Progenitor cell of endocrine pancreas (in vitro differentiated cells): ENCODE results near the gene ANKS1A. TPM values are rescaled to one million over a fixed set of nuclear protein-coding genes. Genes with fewer than 3 reads are reported as not detected.
A peak's percentile ranks its signal among the peaks of the same experiment; 100 is the strongest.
"Not testable (repeated sequence)": the region's sequence is repeated elsewhere in the genome, so short reads cannot be mapped to it uniquely, and the experiment has no call there.

Experiments used
- DNase-seq: peaks from one replicate; pipeline ENCODE4 v3.0.0; 2021; ENCODE audit warnings: low spot score; ENCODE audit not compliant: unreplicated experiment
- H3K27ac Mint-ChIP-seq: 2 replicates; pipeline ENCODE4 v1.8.0; 2021; ENCODE audit warnings: mild to moderate bottlenecking, moderate library complexity, mixed read lengths
- H3K27me3 Mint-ChIP-seq: 2 replicates; pipeline ENCODE4 v1.8.0; 2021; ENCODE audit warnings: mixed read lengths
- H3K36me3 Mint-ChIP-seq: 2 replicates; pipeline ENCODE4 v1.8.0; 2022; ENCODE audit warnings: mixed read lengths; ENCODE audit not compliant: insufficient read depth
- H3K4me1 Mint-ChIP-seq: 2 replicates; pipeline ENCODE4 v1.8.0; 2021; ENCODE audit warnings: low read depth, mixed read lengths
- H3K4me3 Mint-ChIP-seq: 2 replicates; pipeline ENCODE4 v1.8.0; 2021; ENCODE audit warnings: low read depth, mild to moderate bottlenecking, moderate library complexity, mixed read lengths
- H3K9me3 Mint-ChIP-seq: 2 replicates; pipeline ENCODE4 v1.8.0; 2021; ENCODE audit warnings: low read depth, mixed read lengths
- CTCF ChIP-seq: fragments of 200-600 bp; sonication (generic); IDR thresholded peaks from one replicate; pipeline ENCODE4 v1.5.0; 2021; ENCODE audit warnings: antibody characterized with exemption, mild to moderate bottlenecking; ENCODE audit not compliant: unreplicated experiment
- total RNA-seq: library from RNA; stranded (reverse); gene quantifications from 2 replicates; pipeline ENCODE4 v1.2.1, GENCODE V29; 2021

ANKS1A gene
- total RNA-seq, 1 donor from 2014 or later = 36.4 TPM

DNA sequence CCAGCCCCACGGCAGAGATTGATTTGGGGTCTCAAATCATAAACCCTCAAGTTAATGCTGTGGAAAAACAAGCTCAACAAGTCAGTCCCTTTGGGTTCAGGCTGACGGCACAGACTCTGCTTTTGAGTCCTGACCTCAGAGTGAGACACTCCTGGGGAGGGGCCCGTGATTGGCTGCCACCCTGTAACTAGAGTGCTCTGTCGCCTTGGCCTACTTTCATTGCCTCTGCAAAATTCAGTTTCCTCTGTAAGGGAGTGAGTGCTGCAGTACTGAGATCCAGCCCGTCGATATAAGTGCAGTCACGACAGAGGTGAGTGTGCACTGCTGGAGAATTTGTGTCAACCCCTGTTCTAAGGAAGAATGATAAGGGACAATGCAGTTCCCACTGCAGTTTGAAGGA lies 105.6 kb downstream of the ANKS1A start:
- no peaks in the 10 kb centered on the region for H3K4me1 Mint-ChIP-seq
- DNase-seq = no peak
- no peak for TF ChIP-seq CTCF
- H3K27ac Mint-ChIP-seq = no peak overlapping the region
- H3K9me3 Mint-ChIP-seq = peaks cover 3% of the 10 kb centered on the region
- no peaks in the 10 kb centered on the region for H3K27me3 Mint-ChIP-seq
- no peak overlapping the region for H3K4me3 Mint-ChIP-seq
- peaks cover 36% of the 10 kb centered on the region for H3K36me3 Mint-ChIP-seq

- not testable (repeated sequence) for H3K4me1 Mint-ChIP-seq, H3K4me3 Mint-ChIP-seq, DNase-seq, H3K9me3 Mint-ChIP-seq, H3K27me3 Mint-ChIP-seq, H3K27ac Mint-ChIP-seq
- peaks cover 29% of the 10 kb centered on the region for H3K36me3 Mint-ChIP-seq
These were observed 109.4 kb downstream of the ANKS1A start for GRCh38 chr6:34998417-34998816.

DNA sequence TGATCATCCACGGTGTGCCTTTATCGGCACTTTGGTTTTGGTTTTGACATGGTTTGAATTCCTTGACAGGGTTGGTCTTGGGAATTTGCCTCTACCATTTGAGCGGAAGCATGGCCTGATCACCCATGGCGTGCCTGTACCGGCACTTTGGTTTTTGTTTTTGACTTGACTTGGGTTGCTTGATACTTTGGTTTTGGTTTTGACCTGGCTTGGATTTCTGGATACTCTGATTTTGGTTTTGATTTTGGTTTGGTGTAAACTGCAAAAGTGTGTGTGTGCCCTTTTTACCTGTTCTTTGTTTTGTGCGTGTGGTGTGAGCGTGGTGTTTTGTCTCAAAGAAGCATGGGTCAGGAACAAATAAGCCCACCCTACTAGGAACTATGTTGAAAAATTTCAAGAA lies 110.1 kb downstream of the ANKS1A start:
- not testable (repeated sequence) for H3K4me3 Mint-ChIP-seq, H3K4me1 Mint-ChIP-seq, H3K27me3 Mint-ChIP-seq, H3K27ac Mint-ChIP-seq, DNase-seq, H3K9me3 Mint-ChIP-seq
- peaks cover 28% of the 10 kb centered on the region for H3K36me3 Mint-ChIP-seq

DNA sequence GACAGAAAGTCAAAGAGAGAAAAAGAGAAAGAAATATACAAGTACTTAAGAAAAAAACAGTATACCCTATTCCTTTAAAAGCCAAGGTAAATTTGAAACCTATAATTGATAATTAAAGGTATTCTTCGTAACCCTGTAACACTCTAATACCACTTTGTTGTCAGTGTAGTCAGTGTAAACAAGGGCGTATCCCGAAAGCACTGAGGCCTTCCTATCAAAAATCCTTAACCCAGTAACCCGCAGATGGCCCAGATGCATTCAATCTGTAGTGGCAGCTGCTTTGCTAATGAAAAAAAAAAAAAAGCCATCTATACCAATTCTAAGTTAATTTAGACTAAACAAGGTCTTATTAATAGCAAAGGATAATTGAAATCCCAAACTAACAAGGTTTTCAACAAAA lies 110.9 kb downstream of the ANKS1A start:
- DNase-seq, H3K9me3 Mint-ChIP-seq, H3K4me3 Mint-ChIP-seq, H3K4me1 Mint-ChIP-seq, H3K27ac Mint-ChIP-seq, H3K27me3 Mint-ChIP-seq: not testable (repeated sequence)
- peaks cover 23% of the 10 kb centered on the region for H3K36me3 Mint-ChIP-seq

- DNase-seq, H3K4me3 Mint-ChIP-seq, H3K9me3 Mint-ChIP-seq, H3K4me1 Mint-ChIP-seq, H3K27me3 Mint-ChIP-seq: not testable (repeated sequence)
- Mint-ChIP-seq H3K27ac (peak overlapping the region; percentile 69), H3K36me3 (peaks cover 21% of the 10 kb centered on the region)
These were observed 112.3 kb downstream of the ANKS1A start for GRCh38 chr6:35001349-35001748.

- peak overlapping the region; percentile 71 for H3K27ac Mint-ChIP-seq
- DNase-seq, H3K4me1 Mint-ChIP-seq, H3K4me3 Mint-ChIP-seq, H3K27me3 Mint-ChIP-seq, H3K36me3 Mint-ChIP-seq, H3K9me3 Mint-ChIP-seq: not testable (repeated sequence)
These were observed 115.0 kb downstream of the ANKS1A start for GRCh38 chr6:35003886-35004530.

DNA sequence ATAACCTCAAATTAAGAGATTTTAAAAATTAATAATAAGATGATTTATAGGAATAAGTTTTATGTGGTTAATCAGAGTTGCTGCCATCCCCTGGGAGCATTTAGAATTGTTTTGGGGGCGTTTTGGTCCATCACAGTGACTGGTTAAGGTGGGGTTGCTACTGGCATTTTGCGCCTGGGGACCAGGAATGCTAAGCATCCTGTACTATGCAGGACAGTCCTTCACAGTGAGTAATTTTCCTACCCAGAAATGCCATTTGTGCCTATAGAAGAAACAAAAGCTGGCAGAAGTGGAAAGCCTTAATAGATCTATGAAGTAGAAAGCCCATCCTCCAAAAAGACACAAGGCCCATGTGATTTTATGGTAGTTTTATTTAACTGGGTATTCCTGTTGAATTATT lies 118.0 kb downstream of the ANKS1A start:
- TF ChIP-seq CTCF = no peak
- no peak overlapping the region for H3K4me3 Mint-ChIP-seq
- no peaks in the 10 kb centered on the region for H3K9me3 Mint-ChIP-seq
- no peaks in the 10 kb centered on the region for H3K27me3 Mint-ChIP-seq
- no peak overlapping the region for H3K27ac Mint-ChIP-seq
- peaks cover 10% of the 10 kb centered on the region for H3K36me3 Mint-ChIP-seq
- DNase-seq = no peak
- peaks cover 4% of the 10 kb centered on the region for H3K4me1 Mint-ChIP-seq

DNA sequence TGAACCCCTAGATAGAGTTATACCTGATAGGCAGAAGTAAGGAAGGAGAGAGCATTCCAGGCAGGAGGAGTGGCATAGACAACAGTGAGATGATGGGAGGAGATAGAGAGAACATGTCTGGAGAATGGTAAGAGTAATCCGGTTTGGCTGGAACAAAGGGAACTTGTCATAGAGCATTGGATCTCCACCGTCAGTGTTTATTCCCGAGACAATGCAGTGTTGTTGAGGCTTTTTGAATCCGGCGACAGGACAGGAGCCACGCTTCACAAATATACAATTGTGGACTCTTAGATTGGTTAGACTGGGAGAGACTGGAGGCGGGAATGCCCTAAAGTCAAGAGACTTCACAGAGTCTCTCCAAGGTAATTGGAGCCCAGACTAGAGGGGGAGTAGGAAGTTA lies 119.8 kb downstream of the ANKS1A start:
- no peaks in the 10 kb centered on the region for H3K9me3 Mint-ChIP-seq
- no peaks in the 10 kb centered on the region for H3K27me3 Mint-ChIP-seq
- no peak for TF ChIP-seq CTCF
- peak overlapping the region; percentile 34 for H3K27ac Mint-ChIP-seq
- H3K36me3 Mint-ChIP-seq = peaks cover 10% of the 10 kb centered on the region
- no peak overlapping the region for H3K4me3 Mint-ChIP-seq
- peaks cover 2% of the 10 kb centered on the region for H3K4me1 Mint-ChIP-seq
- no peak for DNase-seq
